Hepatocyte (in vitro differentiated cells): ENCODE measurements around the gene ATP9A.

Experiments used
- EZH2 ChIP-seq: fragments of 200-600 bp; sonication (generic); IDR thresholded peaks from 2 replicates; pipeline ENCODE4 v1.6.1; 2016; ENCODE audit warnings: antibody characterized with exemption, mild to moderate bottlenecking, borderline replicate concordance
- EZH2phosphoT487 ChIP-seq: fragments of 200-600 bp; sonication (generic); IDR thresholded peaks from one replicate; pipeline ENCODE4 v1.6.1; 2018; ENCODE audit warnings: antibody characterized with exemption, mild to moderate bottlenecking, low read depth, moderate library complexity; ENCODE audit not compliant: unreplicated experiment, severe bottlenecking
- TF ChIP-seq, protein P1 (sequence below): fragments of 200-600 bp; sonication (generic); IDR thresholded peaks from 2 replicates; pipeline ENCODE4 v1.5.1; 2016; ENCODE audit warnings: antibody characterized with exemption, mild to moderate bottlenecking; ENCODE audit not compliant: poor library complexity

DNA sequence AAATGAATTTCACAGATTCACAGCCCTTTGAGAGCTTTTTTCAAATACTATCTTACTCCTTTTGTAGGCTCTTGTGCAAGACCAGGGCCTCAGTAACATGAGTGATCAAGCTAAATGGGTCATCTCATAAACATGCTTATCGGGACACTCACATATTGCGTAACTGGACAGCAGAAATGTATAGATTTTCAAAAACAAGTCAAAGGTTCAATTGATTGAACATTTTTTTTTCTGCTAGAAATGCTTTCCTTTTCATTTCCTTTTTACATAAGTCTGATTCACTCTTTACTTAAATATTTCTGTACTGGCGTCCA lies 42.8 kb upstream of the ATP9A start:
- no peak for TF ChIP-seq EZH2
- TF ChIP-seq, protein P1, sequence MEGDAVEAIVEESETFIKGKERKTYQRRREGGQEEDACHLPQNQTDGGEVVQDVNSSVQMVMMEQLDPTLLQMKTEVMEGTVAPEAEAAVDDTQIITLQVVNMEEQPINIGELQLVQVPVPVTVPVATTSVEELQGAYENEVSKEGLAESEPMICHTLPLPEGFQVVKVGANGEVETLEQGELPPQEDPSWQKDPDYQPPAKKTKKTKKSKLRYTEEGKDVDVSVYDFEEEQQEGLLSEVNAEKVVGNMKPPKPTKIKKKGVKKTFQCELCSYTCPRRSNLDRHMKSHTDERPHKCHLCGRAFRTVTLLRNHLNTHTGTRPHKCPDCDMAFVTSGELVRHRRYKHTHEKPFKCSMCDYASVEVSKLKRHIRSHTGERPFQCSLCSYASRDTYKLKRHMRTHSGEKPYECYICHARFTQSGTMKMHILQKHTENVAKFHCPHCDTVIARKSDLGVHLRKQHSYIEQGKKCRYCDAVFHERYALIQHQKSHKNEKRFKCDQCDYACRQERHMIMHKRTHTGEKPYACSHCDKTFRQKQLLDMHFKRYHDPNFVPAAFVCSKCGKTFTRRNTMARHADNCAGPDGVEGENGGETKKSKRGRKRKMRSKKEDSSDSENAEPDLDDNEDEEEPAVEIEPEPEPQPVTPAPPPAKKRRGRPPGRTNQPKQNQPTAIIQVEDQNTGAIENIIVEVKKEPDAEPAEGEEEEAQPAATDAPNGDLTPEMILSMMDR = no peak
- no peak for TF ChIP-seq EZH2phosphoT487
